ENCODE data around the gene NLE1.
"Not testable (repeated sequence)": the region's sequence is repeated elsewhere in the genome, so short reads cannot be mapped to it uniquely, and the experiment has no call there.

The NLE1 gene

GRCh38 chr17:35119370-35120165, 22.5 kb downstream of the NLE1 start, which contains the start of gene RAD51D:
RAD51D (minus strand) TSS chr17:35119860; CDS start chr17:35119613, 247 bp downstream.
- H3K27me3 ChIP-seq (ENCODE audit: insufficient read depth, low read length, poor library complexity, severe bottlenecking) = no peaks in the 10 kb centered on the region
- no peaks in the 10 kb centered on the region for H3F3A ChIP-seq (ENCODE audit: low read depth)
- peak within 1 kb of the TSS; percentile 88 for H3K4me2 ChIP-seq (ENCODE audit: low read depth, low read length, poor library complexity, severe bottlenecking)
- H3K4me1 ChIP-seq (ENCODE audit: insufficient read depth, low read length, poor library complexity, severe bottlenecking) = peaks cover 23% of the 10 kb centered on the region
- H3K9me2 ChIP-seq (replicated peaks; ENCODE audit: low read depth, low read length) = no peaks in the 10 kb centered on the region
- H3K79me2 ChIP-seq (ENCODE audit: insufficient read depth, low read length) = peaks cover 24% of the 10 kb centered on the region
- H3K4me3 ChIP-seq (ENCODE audit: low read length, poor library complexity, severe bottlenecking) = peak within 1 kb of the TSS; percentile 87
- TF ChIP-seq, protein P1, sequence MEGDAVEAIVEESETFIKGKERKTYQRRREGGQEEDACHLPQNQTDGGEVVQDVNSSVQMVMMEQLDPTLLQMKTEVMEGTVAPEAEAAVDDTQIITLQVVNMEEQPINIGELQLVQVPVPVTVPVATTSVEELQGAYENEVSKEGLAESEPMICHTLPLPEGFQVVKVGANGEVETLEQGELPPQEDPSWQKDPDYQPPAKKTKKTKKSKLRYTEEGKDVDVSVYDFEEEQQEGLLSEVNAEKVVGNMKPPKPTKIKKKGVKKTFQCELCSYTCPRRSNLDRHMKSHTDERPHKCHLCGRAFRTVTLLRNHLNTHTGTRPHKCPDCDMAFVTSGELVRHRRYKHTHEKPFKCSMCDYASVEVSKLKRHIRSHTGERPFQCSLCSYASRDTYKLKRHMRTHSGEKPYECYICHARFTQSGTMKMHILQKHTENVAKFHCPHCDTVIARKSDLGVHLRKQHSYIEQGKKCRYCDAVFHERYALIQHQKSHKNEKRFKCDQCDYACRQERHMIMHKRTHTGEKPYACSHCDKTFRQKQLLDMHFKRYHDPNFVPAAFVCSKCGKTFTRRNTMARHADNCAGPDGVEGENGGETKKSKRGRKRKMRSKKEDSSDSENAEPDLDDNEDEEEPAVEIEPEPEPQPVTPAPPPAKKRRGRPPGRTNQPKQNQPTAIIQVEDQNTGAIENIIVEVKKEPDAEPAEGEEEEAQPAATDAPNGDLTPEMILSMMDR (conservative IDR thresholded peaks at IDR 0.05; ENCODE audit: low read length) = peak; percentile 80
- TF ChIP-seq EZH2phosphoT487 (IDR thresholded peaks at IDR 0.05; ENCODE audit: borderline replicate concordance) = no peak
- H4K20me1 ChIP-seq (ENCODE audit: insufficient read depth, low read length, poor library complexity, severe bottlenecking) = peaks cover 3% of the 10 kb centered on the region
- H2AFZ ChIP-seq (ENCODE audit: low read length) = peak within 1 kb of the TSS; percentile 96
- H3K9me3 ChIP-seq (ENCODE audit: insufficient read depth, low read depth, low read length) = no peaks in the 10 kb centered on the region
- no peaks in the 10 kb centered on the region for H3K36me3 ChIP-seq (ENCODE audit: insufficient read depth, low read length)
- peak within 1 kb of the TSS; percentile 78 for H3K9ac ChIP-seq (ENCODE audit: low read depth, low read length, poor library complexity, severe bottlenecking)

- Histone ChIP-seq H3K9ac (ENCODE audit: low read depth, low read length, poor library complexity, severe bottlenecking) (peak overlapping the region; percentile 78), H3K27me3 (ENCODE audit: insufficient read depth, low read length, poor library complexity, severe bottlenecking) (no peaks in the 10 kb centered on the region), H3K36me3 (ENCODE audit: insufficient read depth, low read length) (no peaks in the 10 kb centered on the region), H3K4me1 (ENCODE audit: insufficient read depth, low read length, poor library complexity, severe bottlenecking) (peaks cover 23% of the 10 kb centered on the region), H3K9me2 (replicated peaks; ENCODE audit: low read depth, low read length) (no peaks in the 10 kb centered on the region), H3K4me2 (ENCODE audit: low read depth, low read length, poor library complexity, severe bottlenecking) (peak overlapping the region; percentile 88), H4K20me1 (ENCODE audit: insufficient read depth, low read length, poor library complexity, severe bottlenecking) (peaks cover 3% of the 10 kb centered on the region), H3F3A (ENCODE audit: low read depth) (no peaks in the 10 kb centered on the region), H2AFZ (ENCODE audit: low read length) (no peak overlapping the region), H3K9me3 (ENCODE audit: insufficient read depth, low read depth, low read length) (no peaks in the 10 kb centered on the region), H3K4me3 (ENCODE audit: low read length, poor library complexity, severe bottlenecking) (peak overlapping the region; percentile 87), H3K79me2 (ENCODE audit: insufficient read depth, low read length) (peaks cover 24% of the 10 kb centered on the region)
- no peak for TF ChIP-seq EZH2phosphoT487 (IDR thresholded peaks at IDR 0.05; ENCODE audit: borderline replicate concordance)
- TF ChIP-seq, protein P1 (conservative IDR thresholded peaks at IDR 0.05; ENCODE audit: low read length) = peak; percentile 67
Observed at GRCh38 chr17:35117984-35118383, 24.1 kb downstream of the NLE1 start.

DNA sequence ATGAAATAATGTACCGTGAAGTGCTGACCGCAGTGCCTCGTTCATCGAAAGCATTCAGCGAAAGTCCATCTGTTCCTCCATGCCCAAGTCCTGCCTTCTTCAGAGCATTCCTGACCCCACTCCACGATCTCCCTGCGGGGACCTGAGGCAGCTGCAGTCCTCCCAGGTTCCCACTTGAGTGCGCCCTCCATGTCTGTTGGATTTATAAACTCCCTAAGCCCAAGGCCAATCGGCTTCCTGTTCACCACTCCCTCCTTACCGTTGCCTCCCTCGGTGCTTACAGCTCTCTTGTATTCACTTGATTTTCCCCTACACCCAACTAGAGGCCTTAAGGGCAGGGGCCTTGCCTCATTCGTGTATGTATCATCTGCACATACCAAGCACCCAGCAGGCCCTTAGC, 25.3 kb downstream of the NLE1 start:
- H3K9me2 ChIP-seq (replicated peaks; ENCODE audit: low read depth, low read length) = no peaks in the 10 kb centered on the region
- peak overlapping the region; percentile 88 for H3K4me2 ChIP-seq (ENCODE audit: low read depth, low read length, poor library complexity, severe bottlenecking)
- H2AFZ ChIP-seq (ENCODE audit: low read length) = no peak overlapping the region
- TF ChIP-seq EZH2phosphoT487 (IDR thresholded peaks at IDR 0.05; ENCODE audit: borderline replicate concordance) = no peak
- TF ChIP-seq, protein P1 (conservative IDR thresholded peaks at IDR 0.05; ENCODE audit: low read length) = 0 out of 2 replicates have a peak, but pooled peaks have one; percentile 22
- H3K9me3 ChIP-seq (ENCODE audit: insufficient read depth, low read depth, low read length) = no peaks in the 10 kb centered on the region
- no peak overlapping the region for H3K9ac ChIP-seq (ENCODE audit: low read depth, low read length, poor library complexity, severe bottlenecking)
- H3K4me3 ChIP-seq (ENCODE audit: low read length, poor library complexity, severe bottlenecking) = no peak overlapping the region
- peaks cover 23% of the 10 kb centered on the region for H3K4me1 ChIP-seq (ENCODE audit: insufficient read depth, low read length, poor library complexity, severe bottlenecking)
- no peaks in the 10 kb centered on the region for H3K27me3 ChIP-seq (ENCODE audit: insufficient read depth, low read length, poor library complexity, severe bottlenecking)
- H3K36me3 ChIP-seq (ENCODE audit: insufficient read depth, low read length) = no peaks in the 10 kb centered on the region
- peaks cover 24% of the 10 kb centered on the region for H3K79me2 ChIP-seq (ENCODE audit: insufficient read depth, low read length)
- peaks cover 3% of the 10 kb centered on the region for H4K20me1 ChIP-seq (ENCODE audit: insufficient read depth, low read length, poor library complexity, severe bottlenecking)
- H3F3A ChIP-seq (ENCODE audit: low read depth) = no peaks in the 10 kb centered on the region

- H3K4me1 ChIP-seq (ENCODE audit: insufficient read depth, low read length, poor library complexity, severe bottlenecking); H3K79me2 ChIP-seq (ENCODE audit: insufficient read depth, low read length): not testable (repeated sequence)
Observed at GRCh38 chr17:35110791-35111190, 31.3 kb downstream of the NLE1 start.

More at GRCh38 chr17:35110791-35111190, 31.3 kb downstream of the NLE1 start:
- H3K4me3 ChIP-seq (ENCODE audit: low read length, poor library complexity, severe bottlenecking); H3K9ac ChIP-seq (ENCODE audit: low read depth, low read length, poor library complexity, severe bottlenecking); H2AFZ ChIP-seq (ENCODE audit: low read length); H3K4me2 ChIP-seq (ENCODE audit: low read depth, low read length, poor library complexity, severe bottlenecking); H3K27me3 ChIP-seq (ENCODE audit: insufficient read depth, low read length, poor library complexity, severe bottlenecking); H3K9me3 ChIP-seq (ENCODE audit: insufficient read depth, low read depth, low read length); H3K9me2 ChIP-seq (replicated peaks; ENCODE audit: low read depth, low read length); H4K20me1 ChIP-seq (ENCODE audit: insufficient read depth, low read length, poor library complexity, severe bottlenecking); H3K36me3 ChIP-seq (ENCODE audit: insufficient read depth, low read length); H3F3A ChIP-seq (ENCODE audit: low read depth): not testable (repeated sequence)

Data from Loucy (cell line).